ENCODE data around the gene ENDOV.

Gene ENDOV

DNA sequence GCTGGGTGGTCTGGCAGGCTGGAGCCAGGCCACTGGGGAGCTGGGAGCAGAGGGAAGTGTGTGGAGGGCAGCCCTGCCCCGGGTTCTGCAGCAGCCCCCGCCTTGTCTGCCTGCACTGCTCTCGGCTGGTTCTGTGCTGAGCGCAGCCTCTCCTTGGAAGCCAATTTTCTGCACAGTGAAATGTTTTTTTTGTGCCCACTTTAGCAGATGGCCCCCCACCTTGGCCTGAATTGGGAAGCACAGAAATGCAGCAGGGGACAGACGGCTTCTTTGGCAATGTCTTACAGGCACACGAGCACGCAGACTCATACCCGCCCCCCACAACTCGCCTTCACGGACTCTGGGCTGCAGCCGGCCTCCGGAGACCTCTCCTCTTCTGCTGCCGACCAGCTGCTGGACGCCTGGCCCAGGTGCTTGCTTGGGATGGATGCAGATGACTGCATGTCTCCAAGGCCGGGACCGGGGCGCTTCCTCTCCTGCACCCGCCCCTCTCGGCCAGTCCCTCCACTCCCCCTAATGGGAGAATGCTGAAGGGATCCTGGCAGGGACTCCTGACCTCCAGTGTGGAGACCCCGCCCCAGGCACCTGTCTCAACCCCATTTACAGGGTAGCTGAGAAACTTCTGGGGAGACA is 46.7 kb downstream of the ENDOV start:
- DNase-seq (ENCODE audit: low read depth, low spot score), result no peak
- H3K9ac ChIP-seq (ENCODE audit: insufficient read length), result no peak overlapping the region
- TF ChIP-seq FOXP2 (optimal IDR thresholded peaks at IDR 0.05; ENCODE audit: control extremely low read depth, extremely low read length, insufficient read depth) (no peak), POLR2AphosphoS5 (IDR thresholded peaks at IDR 0.05; ENCODE audit: borderline replicate concordance, low read depth, low read length) (no peak), EZH2 (IDR thresholded peaks at IDR 0.05) (no peak)
- no peaks in the 10 kb centered on the region for H3K9me3 ChIP-seq (ENCODE audit: low read depth, low read length)
- H3K27ac ChIP-seq, result no peak overlapping the region
- no peaks in the 10 kb centered on the region for H3K36me3 ChIP-seq (ENCODE audit: insufficient read depth, low read length)
- no peak overlapping the region for H3K4me3 ChIP-seq

DNA sequence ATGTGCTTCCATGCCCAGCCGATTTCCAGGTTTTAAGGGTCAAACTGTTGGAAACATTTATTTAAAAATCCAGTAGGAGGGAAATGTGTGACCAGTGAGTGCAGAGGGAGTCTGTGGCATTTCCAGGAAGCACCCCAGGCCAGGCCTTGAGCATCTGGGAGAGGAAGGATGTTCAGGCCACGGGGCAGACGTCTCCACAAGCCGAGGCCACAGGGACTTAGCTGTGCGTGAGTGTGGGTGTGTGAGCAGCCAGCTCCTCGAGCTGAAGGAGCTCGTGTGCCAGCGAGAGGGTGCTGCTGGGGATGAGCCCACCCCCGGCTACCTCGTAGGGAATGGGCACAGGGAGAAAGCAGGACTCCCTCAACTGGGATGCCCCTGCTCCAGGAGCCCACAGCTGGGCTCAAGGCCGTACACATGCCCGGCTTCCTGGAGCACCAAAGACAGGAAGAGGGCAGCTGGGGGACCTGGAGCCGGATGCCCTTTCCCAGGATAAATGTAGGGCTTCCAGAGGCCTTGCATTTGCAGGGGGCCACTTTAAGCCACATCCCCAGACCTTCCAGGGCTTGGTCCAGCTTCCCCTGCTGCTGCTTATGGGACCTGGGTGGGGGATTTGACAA is 48.9 kb downstream of the ENDOV start:
- no peaks in the 10 kb centered on the region for H3K9me3 ChIP-seq (ENCODE audit: low read depth, low read length)
- no peak for TF ChIP-seq POLR2AphosphoS5 (IDR thresholded peaks at IDR 0.05; ENCODE audit: borderline replicate concordance, low read depth, low read length)
- no peak for TF ChIP-seq EZH2 (IDR thresholded peaks at IDR 0.05)
- TF ChIP-seq FOXP2 (optimal IDR thresholded peaks at IDR 0.05; ENCODE audit: control extremely low read depth, extremely low read length, insufficient read depth), result no peak

DNA sequence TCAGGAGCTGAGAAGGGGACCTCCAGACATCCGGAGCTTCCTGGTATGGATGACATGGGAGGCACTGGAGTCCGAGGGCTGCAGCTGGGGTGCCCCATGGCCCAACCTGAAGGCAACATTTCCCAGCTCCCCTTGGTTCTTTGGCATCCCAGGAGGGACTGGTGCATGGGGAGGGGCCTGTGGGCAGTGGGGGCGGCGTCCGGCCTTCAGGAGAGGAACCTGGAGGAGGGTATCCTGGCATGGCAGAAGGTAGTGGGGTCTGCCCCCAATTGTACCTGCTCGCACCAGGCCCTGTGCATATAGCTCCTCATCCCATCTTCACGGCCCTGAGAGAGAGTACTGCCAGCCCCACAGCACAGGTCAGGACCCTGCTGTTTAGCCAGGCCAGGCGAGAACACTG is 49.5 kb downstream of the ENDOV start:
- no peaks in the 10 kb centered on the region for H3K9me3 ChIP-seq (ENCODE audit: low read depth, low read length)
- no peak overlapping the region for H3K27ac ChIP-seq
- no peak overlapping the region for H3K4me3 ChIP-seq
- no peak overlapping the region for H3K9ac ChIP-seq (ENCODE audit: insufficient read length)
- TF ChIP-seq POLR2AphosphoS5 (IDR thresholded peaks at IDR 0.05; ENCODE audit: borderline replicate concordance, low read depth, low read length) (no peak), FOXP2 (optimal IDR thresholded peaks at IDR 0.05; ENCODE audit: control extremely low read depth, extremely low read length, insufficient read depth) (no peak), EZH2 (IDR thresholded peaks at IDR 0.05) (no peak)
- H3K36me3 ChIP-seq (ENCODE audit: insufficient read depth, low read length), result no peaks in the 10 kb centered on the region
- DNase-seq (ENCODE audit: low read depth, low spot score), result no peak

More for the DNA sequence above, 48.9 kb downstream of the ENDOV start:
- Histone ChIP-seq H3K9ac (ENCODE audit: insufficient read length) (no peak overlapping the region), H3K36me3 (ENCODE audit: insufficient read depth, low read length) (no peaks in the 10 kb centered on the region), H3K4me3 (no peak overlapping the region), H3K27ac (no peak overlapping the region)
- no peak for DNase-seq (ENCODE audit: low read depth, low spot score)

DNA sequence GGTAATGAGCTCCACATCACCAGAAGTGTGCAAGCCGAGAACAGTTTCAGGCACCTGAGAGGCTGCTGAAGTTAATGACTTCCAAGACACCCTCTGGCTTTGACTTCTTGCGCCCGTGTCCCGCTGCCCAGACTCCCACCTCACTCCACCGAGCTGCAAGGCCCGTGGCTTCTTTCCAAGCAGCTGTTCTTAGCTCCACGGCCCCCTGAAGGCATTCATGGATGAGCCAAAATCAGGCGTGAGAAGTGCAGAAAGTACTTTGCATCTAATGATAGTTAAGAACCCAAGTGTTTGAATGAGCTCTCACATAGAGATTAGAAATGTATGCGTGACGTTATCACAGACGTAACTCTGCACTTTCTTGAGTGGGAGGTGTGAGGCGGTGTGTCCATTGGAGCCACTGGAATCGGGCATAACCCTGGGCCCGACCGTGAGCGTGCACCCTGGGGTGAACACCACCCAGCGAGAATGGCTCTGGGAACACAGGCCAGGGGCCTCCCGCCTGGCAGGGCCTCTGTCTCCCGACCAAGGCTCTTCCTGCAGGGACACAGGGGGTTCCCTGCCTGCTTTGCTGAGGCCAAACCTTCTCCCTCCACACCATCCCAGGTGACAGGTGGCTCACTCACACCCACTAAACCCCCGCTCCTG is 50.5 kb downstream of the ENDOV start:
- TF ChIP-seq EZH2 (IDR thresholded peaks at IDR 0.05) (no peak), FOXP2 (optimal IDR thresholded peaks at IDR 0.05; ENCODE audit: control extremely low read depth, extremely low read length, insufficient read depth) (no peak), POLR2AphosphoS5 (IDR thresholded peaks at IDR 0.05; ENCODE audit: borderline replicate concordance, low read depth, low read length) (no peak)
- no peaks in the 10 kb centered on the region for H3K9me3 ChIP-seq (ENCODE audit: low read depth, low read length)
- no peak overlapping the region for H3K4me3 ChIP-seq
- no peak for DNase-seq (ENCODE audit: low read depth, low spot score)
- H3K36me3 ChIP-seq (ENCODE audit: insufficient read depth, low read length), result no peaks in the 10 kb centered on the region
- H3K9ac ChIP-seq (ENCODE audit: insufficient read length), result no peak overlapping the region
- no peak overlapping the region for H3K27ac ChIP-seq

- DNase-seq (ENCODE audit: low read depth, low spot score), result no peak
- H3K36me3 ChIP-seq (ENCODE audit: insufficient read depth, low read length), result no peaks in the 10 kb centered on the region
- H3K27ac ChIP-seq, result no peak overlapping the region
- H3K4me3 ChIP-seq, result no peak overlapping the region
- no peak overlapping the region for H3K9ac ChIP-seq (ENCODE audit: insufficient read length)
- TF ChIP-seq POLR2AphosphoS5 (IDR thresholded peaks at IDR 0.05; ENCODE audit: borderline replicate concordance, low read depth, low read length) (no peak), FOXP2 (optimal IDR thresholded peaks at IDR 0.05; ENCODE audit: control extremely low read depth, extremely low read length, insufficient read depth) (no peak), EZH2 (IDR thresholded peaks at IDR 0.05) (no peak)
- H3K9me3 ChIP-seq (ENCODE audit: low read depth, low read length), result no peaks in the 10 kb centered on the region
These were observed 51.3 kb downstream of the ENDOV start for GRCh38 chr17:80466188-80466705.

DNA sequence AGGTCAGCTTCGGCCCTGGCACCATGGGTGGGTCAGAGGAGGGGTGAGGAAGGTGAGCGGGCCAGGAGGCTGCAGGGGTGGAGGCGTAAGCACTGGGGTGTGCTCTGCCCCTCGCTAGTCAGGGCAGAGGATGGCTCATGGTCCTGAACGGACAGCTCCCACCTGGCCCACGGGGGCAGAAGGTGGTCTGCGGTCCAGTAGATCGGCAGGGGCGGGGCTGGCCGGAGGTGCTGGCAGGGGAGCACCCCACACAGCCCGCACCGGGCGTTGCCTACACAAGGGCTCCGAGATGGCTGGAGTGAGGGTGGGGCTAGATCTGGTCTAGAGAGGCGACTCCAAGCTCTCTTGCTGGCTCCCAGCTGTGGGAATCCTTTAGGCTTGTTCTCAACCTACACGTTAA is 53.3 kb downstream of the ENDOV start:
- no peak overlapping the region for H3K4me3 ChIP-seq
- no peak for DNase-seq (ENCODE audit: low read depth, low spot score)
- H3K36me3 ChIP-seq (ENCODE audit: insufficient read depth, low read length), result no peaks in the 10 kb centered on the region
- H3K27ac ChIP-seq, result no peak overlapping the region
- no peaks in the 10 kb centered on the region for H3K9me3 ChIP-seq (ENCODE audit: low read depth, low read length)
- TF ChIP-seq EZH2 (IDR thresholded peaks at IDR 0.05), result no peak
- no peak for TF ChIP-seq POLR2AphosphoS5 (IDR thresholded peaks at IDR 0.05; ENCODE audit: borderline replicate concordance, low read depth, low read length)
- no peak overlapping the region for H3K9ac ChIP-seq (ENCODE audit: insufficient read length)

GRCh38 chr17:80468781-80469493 is 54.0 kb downstream of the ENDOV start:
- Histone ChIP-seq H3K4me3 (no peak overlapping the region), H3K9ac (ENCODE audit: insufficient read length) (no peak overlapping the region), H3K27ac (no peak overlapping the region), H3K9me3 (ENCODE audit: low read depth, low read length) (no peaks in the 10 kb centered on the region), H3K36me3 (ENCODE audit: insufficient read depth, low read length) (no peaks in the 10 kb centered on the region)
- TF ChIP-seq EZH2 (IDR thresholded peaks at IDR 0.05), result no peak
- no peak for TF ChIP-seq POLR2AphosphoS5 (IDR thresholded peaks at IDR 0.05; ENCODE audit: borderline replicate concordance, low read depth, low read length)
- TF ChIP-seq FOXP2 (optimal IDR thresholded peaks at IDR 0.05; ENCODE audit: control extremely low read depth, extremely low read length, insufficient read depth), result no peak
- no peak for DNase-seq (ENCODE audit: low read depth, low spot score)

- no peak overlapping the region for H3K4me3 ChIP-seq
- no peak for TF ChIP-seq POLR2AphosphoS5 (IDR thresholded peaks at IDR 0.05; ENCODE audit: borderline replicate concordance, low read depth, low read length)
- TF ChIP-seq FOXP2 (optimal IDR thresholded peaks at IDR 0.05; ENCODE audit: control extremely low read depth, extremely low read length, insufficient read depth), result no peak
- TF ChIP-seq EZH2 (IDR thresholded peaks at IDR 0.05), result no peak
- no peak overlapping the region for H3K27ac ChIP-seq
- no peak overlapping the region for H3K9ac ChIP-seq (ENCODE audit: insufficient read length)
- no peaks in the 10 kb centered on the region for H3K9me3 ChIP-seq (ENCODE audit: low read depth, low read length)
- no peak for DNase-seq (ENCODE audit: low read depth, low spot score)
- no peaks in the 10 kb centered on the region for H3K36me3 ChIP-seq (ENCODE audit: insufficient read depth, low read length)
These were observed 54.7 kb downstream of the ENDOV start for GRCh38 chr17:80469667-80470066.

Data from SK-N-MC (cell line).